Measurements from ENCODE around the gene ZNF70.

Gene ZNF70

DNA sequence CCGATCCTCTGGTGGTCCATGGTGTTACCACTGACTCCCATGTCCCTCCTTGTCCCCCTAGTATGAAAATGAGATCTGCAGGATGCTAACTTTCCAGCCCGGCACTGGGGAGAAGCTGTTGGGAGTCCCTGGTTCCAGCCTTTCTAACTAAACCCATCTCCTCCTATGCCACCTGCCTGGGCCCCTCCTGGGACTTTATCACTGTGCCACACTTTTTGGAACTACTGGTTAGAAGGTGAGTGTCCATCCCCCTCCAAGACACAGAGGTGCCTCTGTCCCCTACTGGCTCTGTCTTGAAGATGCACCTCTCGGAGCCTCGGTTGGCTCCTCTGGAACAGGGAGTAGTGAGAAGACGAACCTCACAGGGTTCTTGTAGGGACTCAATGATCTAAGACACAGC, 60.2 kb downstream of the ZNF70 start, which contains the start of gene RGL4:
Gene RGL4 (plus strand): TSS at position 301 of the 400 bp plus-strand sequence. CDS start 1,018 bp downstream, outside the sequence.
- DNase-seq = no peak

DNA sequence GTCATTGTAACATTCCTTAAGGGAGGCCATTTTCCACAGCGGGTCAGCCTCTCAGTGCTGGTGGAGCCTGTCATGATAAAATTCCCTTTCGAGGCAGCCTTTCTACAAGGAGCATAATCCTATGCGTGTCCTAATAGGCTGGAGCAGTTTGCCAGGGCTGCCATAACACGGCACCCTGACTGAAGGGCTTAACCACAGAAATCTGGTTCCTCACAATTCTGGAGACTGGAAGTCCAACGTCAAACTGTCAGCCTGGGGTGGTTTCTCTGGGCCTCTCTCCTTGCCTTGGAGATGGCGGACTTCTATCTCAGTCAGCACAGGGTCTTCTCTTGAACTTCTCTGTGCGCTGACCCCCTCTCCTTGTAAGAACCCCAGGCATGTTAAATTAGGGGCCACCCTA, 61.5 kb downstream of the ZNF70 start:
- DNase-seq = no peak

Data from CD4-positive, alpha-beta T cell treated with Interleukin-17A for 1 hour (primary cell).